GM12801 (cell line): ENCODE measurements around the gene KLHL3.

ENCODE experiments used
- CTCF ChIP-seq: IDR thresholded peaks from one replicate; pipeline ENCODE4 v1.5.1; 2011; ENCODE audit warnings: control low read depth; ENCODE audit not compliant: insufficient read length; ENCODE audit errors: extremely low read depth

The KLHL3 gene

GRCh38 chr5:137738947-137739346, 3.1 kb upstream of the KLHL3 start:
- no peak for TF ChIP-seq CTCF

- TF ChIP-seq CTCF: no peak
Measured at GRCh38 chr5:137737349-137738131, 1.7 kb upstream of the KLHL3 start.

GRCh38 chr5:137736496-137736895, 607 bp upstream of the KLHL3 start:
- no peak for TF ChIP-seq CTCF

GRCh38 chr5:137734962-137735554, 831 bp downstream of the KLHL3 start:
- no peak for TF ChIP-seq CTCF

GRCh38 chr5:137734331-137734730, 1.6 kb downstream of the KLHL3 start:
- TF ChIP-seq CTCF: no peak

GRCh38 chr5:137733922-137734321, 2.0 kb downstream of the KLHL3 start:
- TF ChIP-seq CTCF: no peak

- TF ChIP-seq CTCF: no peak
Measured at GRCh38 chr5:137733006-137733405, 2.9 kb downstream of the KLHL3 start.
